Neural cell (in vitro differentiated cells): Measurements from ENCODE around the gene ACRV1. TPM values are rescaled to one million over a fixed set of nuclear protein-coding genes. Genes with fewer than 3 reads are reported as not detected.

Experiments used
- H2AFZ ChIP-seq: fragments of 200-600, 300-800 bp; sonication (generic), shearing (Covaris generic); 2 replicates; pipeline ENCODE4 v1.6.0; 2014; ENCODE audit warnings: low read depth, mild to moderate bottlenecking, antibody characterized with exemption, low read length, moderate library complexity
- H3F3A ChIP-seq: fragments of 200-600 bp; shearing (Covaris generic); 2 replicates; pipeline ENCODE4 v1.6.1; 2016; ENCODE audit warnings: mild to moderate bottlenecking, moderate library complexity, mixed read lengths, antibody characterized with exemption, low read length; ENCODE audit not compliant: insufficient read depth, poor library complexity, severe bottlenecking
- H3K27ac ChIP-seq: fragments of 200-600, 300-800 bp; sonication (generic), shearing (Covaris generic); 2 replicates; pipeline ENCODE4 v1.5.1; 2014; ENCODE audit warnings: mild to moderate bottlenecking, low read length, moderate library complexity
- H3K27me3 ChIP-seq: fragments of 300-800, 200-600 bp; sonication (generic), shearing (Covaris generic); 2 replicates; pipeline ENCODE4 v1.6.0; 2014; ENCODE audit warnings: mild to moderate bottlenecking, low read depth, low read length, moderate library complexity; ENCODE audit not compliant: insufficient read depth
- H3K36me3 ChIP-seq: fragments of 300-800, 200-600 bp; sonication (generic), shearing (Covaris generic); 2 replicates; pipeline ENCODE4 v1.5.1; 2014; ENCODE audit warnings: mild to moderate bottlenecking, antibody characterized with exemption, low read length, moderate library complexity; ENCODE audit not compliant: insufficient read depth
- H3K4me2 ChIP-seq: fragments of 300-800, 200-600 bp; sonication (generic), shearing (Covaris generic); 2 replicates; pipeline ENCODE4 v1.6.0; 2014; ENCODE audit warnings: mild to moderate bottlenecking, low read length
- H3K4me3 ChIP-seq: fragments of 300-800, 200-600 bp; sonication (generic), shearing (Covaris generic); 2 replicates; pipeline ENCODE4 v1.5.1; 2014; ENCODE audit warnings: mild to moderate bottlenecking, low read length, moderate library complexity
- H3K79me2 ChIP-seq: fragments of 200-600 bp; shearing (Covaris generic); replicated peaks from 2 replicates; pipeline ENCODE4 v1.6.0; 2014; ENCODE audit warnings: mild to moderate bottlenecking, low read length, moderate library complexity; ENCODE audit not compliant: insufficient read depth
- H3K9ac ChIP-seq: fragments of 300-800, 200-600 bp; sonication (generic), shearing (Covaris generic); 2 replicates; pipeline ENCODE4 v1.6.1; 2016; ENCODE audit warnings: mild to moderate bottlenecking, low read length, mixed read lengths
- H3K9me2 ChIP-seq: fragments of 200-600 bp; shearing (Covaris generic); 2 replicates; pipeline ENCODE4 v1.6.1; 2016; ENCODE audit warnings: mild to moderate bottlenecking, low read length, mixed read lengths; ENCODE audit not compliant: insufficient read depth
- H3K9me3 ChIP-seq: fragments of 200-600, 300-800 bp; sonication (generic), shearing (Covaris generic); 2 replicates; pipeline ENCODE4 v1.6.1; 2016; ENCODE audit warnings: mild to moderate bottlenecking, mixed run types, low read length, moderate library complexity, mixed read lengths
- H4K20me1 ChIP-seq: fragments of 200-600 bp; shearing (Covaris generic); 2 replicates; pipeline ENCODE4 v1.6.1; 2016; ENCODE audit warnings: mild to moderate bottlenecking, mixed run types; ENCODE audit not compliant: insufficient read depth
- EP300 ChIP-seq: fragments of 450-650 bp; conservative IDR thresholded peaks from 2 replicates; pipeline ENCODE4 v1.6.1; 2014; ENCODE audit warnings: antibody characterized with exemption, mild to moderate bottlenecking, moderate library complexity; ENCODE audit not compliant: poor library complexity, severe bottlenecking
- EZH2 ChIP-seq: fragments of 200-600, 300-800 bp; shearing (Covaris generic), sonication (generic); IDR thresholded peaks from 2 replicates; pipeline ENCODE4 v1.6.1; 2014; ENCODE audit warnings: antibody characterized with exemption, low read length, borderline replicate concordance, mild to moderate bottlenecking; ENCODE audit not compliant: insufficient read depth, poor library complexity, severe bottlenecking
- MXI1 ChIP-seq: fragments of 450-650 bp; conservative IDR thresholded peaks from 2 replicates; pipeline ENCODE4 v1.6.1; 2014; ENCODE audit warnings: antibody characterized with exemption, mild to moderate bottlenecking; ENCODE audit not compliant: poor library complexity, severe bottlenecking
- POLR2AphosphoS5 ChIP-seq: IDR thresholded peaks from 2 replicates; pipeline ENCODE4 v1.6.1; 2012
- RAD21 ChIP-seq: fragments of 450-650 bp; conservative IDR thresholded peaks from 2 replicates; pipeline ENCODE4 v1.6.1; 2014; ENCODE audit warnings: antibody characterized with exemption, mild to moderate bottlenecking, moderate library complexity
- SMC3 ChIP-seq: fragments of 450-650 bp; conservative IDR thresholded peaks from 2 replicates; pipeline ENCODE4 v1.6.1; 2014; ENCODE audit warnings: antibody characterized with exemption, mild to moderate bottlenecking, moderate library complexity; ENCODE audit not compliant: poor library complexity
- TAF1 ChIP-seq: IDR thresholded peaks from 2 replicates; pipeline ENCODE4 v1.6.1; 2012; ENCODE audit warnings: low read depth
- polyA plus RNA-seq: library from polyadenylated mRNA; depleted of rRNA; stranded (reverse); fragments of >200 nt; gene quantifications from 2 replicates; pipeline ENCODE4 v1.2.3, GENCODE V29; 2014
- small RNA-seq, 3 experiments: library from RNA; depleted of rRNA; stranded (forward); fragments of <200 nt; gene quantifications; one replicate each; pipeline ENCODE3, GENCODE V24; 2012
- TF ChIP-seq, protein P1 (sequence below): IDR thresholded peaks from 2 replicates; pipeline ENCODE4 v1.6.1; 2012; ENCODE audit warnings: borderline replicate concordance

The ACRV1 gene
- polyA plus RNA-seq, 1 donor from 2014 or later = 0.52 TPM

- Histone ChIP-seq H3K4me2 (no peak overlapping the region), H2AFZ (no peak overlapping the region), H3K9ac (no peak overlapping the region), H3F3A (peaks cover 10% of the 10 kb centered on the region), H3K36me3 (peaks cover 8% of the 10 kb centered on the region), H3K4me3 (no peak overlapping the region), H3K27me3 (no peaks in the 10 kb centered on the region), H3K27ac (no peak overlapping the region), H4K20me1 (no peaks in the 10 kb centered on the region), H3K9me3 (no peaks in the 10 kb centered on the region), H3K79me2 (peaks cover 3% of the 10 kb centered on the region), H3K9me2 (no peaks in the 10 kb centered on the region)
- TF ChIP-seq POLR2AphosphoS5 (no peak), RAD21 (no peak), TAF1 (no peak), EZH2 (no peak), SMC3 (no peak), EP300 (no peak), MXI1 (no peak)
- TF ChIP-seq, protein P1, sequence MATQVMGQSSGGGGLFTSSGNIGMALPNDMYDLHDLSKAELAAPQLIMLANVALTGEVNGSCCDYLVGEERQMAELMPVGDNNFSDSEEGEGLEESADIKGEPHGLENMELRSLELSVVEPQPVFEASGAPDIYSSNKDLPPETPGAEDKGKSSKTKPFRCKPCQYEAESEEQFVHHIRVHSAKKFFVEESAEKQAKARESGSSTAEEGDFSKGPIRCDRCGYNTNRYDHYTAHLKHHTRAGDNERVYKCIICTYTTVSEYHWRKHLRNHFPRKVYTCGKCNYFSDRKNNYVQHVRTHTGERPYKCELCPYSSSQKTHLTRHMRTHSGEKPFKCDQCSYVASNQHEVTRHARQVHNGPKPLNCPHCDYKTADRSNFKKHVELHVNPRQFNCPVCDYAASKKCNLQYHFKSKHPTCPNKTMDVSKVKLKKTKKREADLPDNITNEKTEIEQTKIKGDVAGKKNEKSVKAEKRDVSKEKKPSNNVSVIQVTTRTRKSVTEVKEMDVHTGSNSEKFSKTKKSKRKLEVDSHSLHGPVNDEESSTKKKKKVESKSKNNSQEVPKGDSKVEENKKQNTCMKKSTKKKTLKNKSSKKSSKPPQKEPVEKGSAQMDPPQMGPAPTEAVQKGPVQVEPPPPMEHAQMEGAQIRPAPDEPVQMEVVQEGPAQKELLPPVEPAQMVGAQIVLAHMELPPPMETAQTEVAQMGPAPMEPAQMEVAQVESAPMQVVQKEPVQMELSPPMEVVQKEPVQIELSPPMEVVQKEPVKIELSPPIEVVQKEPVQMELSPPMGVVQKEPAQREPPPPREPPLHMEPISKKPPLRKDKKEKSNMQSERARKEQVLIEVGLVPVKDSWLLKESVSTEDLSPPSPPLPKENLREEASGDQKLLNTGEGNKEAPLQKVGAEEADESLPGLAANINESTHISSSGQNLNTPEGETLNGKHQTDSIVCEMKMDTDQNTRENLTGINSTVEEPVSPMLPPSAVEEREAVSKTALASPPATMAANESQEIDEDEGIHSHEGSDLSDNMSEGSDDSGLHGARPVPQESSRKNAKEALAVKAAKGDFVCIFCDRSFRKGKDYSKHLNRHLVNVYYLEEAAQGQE = no peak
Observed at GRCh38 chr11:125621995-125622394, 58.7 kb downstream of the ACRV1 start.

Small RNA genes lying within 50 kb of the gene (small RNA-seq; reads per million reads assigned to genes)
- 0.03 to 1.3 (median 0.03) reads per million in 3 experiments for gene RNU2-35P

Other genes starting within 250 kb of the ACRV1 start
- 502 and 545 TPM in 2 replicates for gene FEZ1, start 184.6 kb downstream of the ACRV1 start, polyA plus RNA-seq
- gene EI24, start 111.4 kb downstream of the ACRV1 start, polyA plus RNA-seq = 92.5 and 100 TPM in 2 replicates
- gene STT3A, start 88.0 kb downstream of the ACRV1 start, polyA plus RNA-seq = 54.3 and 54.6 TPM in 2 replicates
- 29.5 and 33.0 TPM in 2 replicates for gene CHEK1, start 55.7 kb downstream of the ACRV1 start, polyA plus RNA-seq
- gene PATE1, start 65.4 kb upstream of the ACRV1 start, polyA plus RNA-seq = not detected in 2 replicates
- gene PATE2, start 98.0 kb upstream of the ACRV1 start, polyA plus RNA-seq = not detected in 2 replicates
- gene PATE3, start 107.3 kb upstream of the ACRV1 start, polyA plus RNA-seq = not detected in 2 replicates
- not detected in 2 replicates for gene PATE4, start 152.5 kb upstream of the ACRV1 start, polyA plus RNA-seq
- gene HYLS1, start 206.8 kb upstream of the ACRV1 start, polyA plus RNA-seq = 4.6 and 6.0 TPM in 2 replicates
- gene PUS3, start 222.4 kb upstream of the ACRV1 start, polyA plus RNA-seq = 15.5 and 20.5 TPM in 2 replicates
- gene DDX25, start 223.7 kb upstream of the ACRV1 start, polyA plus RNA-seq = 66.4 and 67.1 TPM in 2 replicates